Stimulated activated CD8-positive, alpha-beta memory T cell treated with anti-CD3 and anti-CD28 coated beads, Interleukin-7, amount 100 ng/mL, for 4 hours (primary cell): ENCODE results near the gene ZNF546.
"Not testable (repeated sequence)": the region's sequence is repeated elsewhere in the genome, so short reads cannot be mapped to it uniquely, and the experiment has no call there.

Experiments
- DNase-seq, 2 donors: peaks; one replicate each; pipeline ENCODE4 v3.0.0-alpha.2; 2020; ENCODE audit warnings: low read depth in 2 of 2

Gene ZNF546

GRCh38 chr19:39996811-39997637 is at the start of gene ZNF546:
TSS of gene ZNF546 (plus strand) at chr19:39997060. CDS start at chr19:39998327, 1,267 bp downstream.
- DNase-seq: peak; percentile 88 to 89

DNA sequence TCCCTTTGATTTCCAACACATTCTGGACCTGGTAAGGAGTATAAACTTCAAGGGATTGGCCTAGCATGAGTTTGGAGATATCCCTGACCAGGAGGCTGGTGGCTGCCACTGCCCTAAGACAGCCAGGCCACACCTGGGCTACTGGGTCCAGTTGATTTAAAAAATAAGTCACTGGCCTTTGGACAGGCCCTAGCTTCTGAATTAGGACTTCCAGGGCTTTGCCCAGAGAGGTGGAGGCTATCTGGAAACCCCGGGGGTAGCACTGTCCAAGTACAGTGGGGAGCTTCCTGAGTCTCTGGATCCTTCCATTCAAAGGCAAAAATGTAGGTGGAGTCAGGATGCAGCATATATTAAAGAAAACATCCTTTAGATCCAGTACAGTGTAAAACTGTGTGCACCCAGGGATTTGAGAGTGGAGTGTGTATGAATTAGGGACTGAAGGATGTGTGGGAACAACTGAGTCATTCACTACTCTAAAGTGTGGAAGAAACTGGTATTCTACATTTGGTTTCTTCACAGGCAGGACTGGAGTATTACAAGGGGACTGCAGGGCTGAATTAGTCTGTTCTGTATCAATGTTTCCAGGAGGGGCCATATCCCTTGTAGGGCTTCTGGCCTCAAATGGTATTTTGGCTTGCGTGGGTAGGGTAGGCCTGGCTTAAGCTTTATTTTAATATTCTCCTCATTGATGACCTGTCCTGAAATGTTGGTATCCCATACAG is 47.7 kb upstream of the ZNF546 start:
- no peak for DNase-seq

- no peak for DNase-seq
These were observed 45.7 kb upstream of the ZNF546 start for GRCh38 chr19:39951065-39951650.

GRCh38 chr19:39951686-39952085 is 45.2 kb upstream of the ZNF546 start:
- no peak for DNase-seq

- no peak for DNase-seq
These were observed 42.9 kb upstream of the ZNF546 start for GRCh38 chr19:39953915-39954314.

GRCh38 chr19:39957886-39958285 is 39.0 kb upstream of the ZNF546 start:
- DNase-seq: not testable (repeated sequence)

DNA sequence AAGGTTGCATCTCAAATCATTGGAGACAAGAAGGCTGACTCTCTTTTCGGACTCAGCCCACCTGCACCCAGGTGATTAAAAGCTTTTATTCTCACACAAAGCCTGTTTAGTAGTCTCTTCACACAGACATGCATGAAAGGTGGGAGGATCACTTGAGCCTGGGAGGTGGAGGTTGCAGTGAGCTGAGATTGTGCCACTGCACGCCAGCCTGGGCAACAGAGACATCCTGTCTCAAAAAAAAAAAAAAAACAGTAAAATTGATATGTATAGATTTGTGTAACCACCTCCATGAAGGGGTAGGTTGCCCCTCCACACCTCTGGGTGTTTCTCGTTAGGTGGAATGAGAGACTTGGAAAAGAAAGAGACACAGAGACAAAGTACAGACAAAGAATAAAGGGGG is 37.9 kb upstream of the ZNF546 start:
- not testable (repeated sequence) for DNase-seq

- DNase-seq: not testable (repeated sequence)
These were observed 37.5 kb upstream of the ZNF546 start for GRCh38 chr19:39959407-39959806.

DNA sequence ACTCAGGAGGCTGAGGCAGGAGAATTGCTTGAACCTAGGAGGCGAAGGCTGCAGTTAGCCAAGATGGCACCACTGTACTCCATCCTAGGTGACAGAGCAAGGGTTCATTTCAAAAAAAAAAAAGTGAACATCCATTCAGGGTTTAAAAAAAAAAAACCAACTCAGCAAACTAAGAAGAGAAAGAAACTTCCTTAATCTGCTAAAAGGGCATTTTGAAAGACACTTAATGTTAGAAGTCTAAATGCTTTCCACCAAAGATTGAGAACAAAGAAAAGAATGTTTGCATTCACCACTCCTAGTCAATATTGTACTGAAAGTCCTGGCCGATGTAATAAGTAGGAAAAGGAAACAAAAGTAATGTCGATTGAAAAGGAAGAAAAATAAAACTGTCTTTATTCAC is 33.0 kb upstream of the ZNF546 start:
- DNase-seq: no peak

DNA sequence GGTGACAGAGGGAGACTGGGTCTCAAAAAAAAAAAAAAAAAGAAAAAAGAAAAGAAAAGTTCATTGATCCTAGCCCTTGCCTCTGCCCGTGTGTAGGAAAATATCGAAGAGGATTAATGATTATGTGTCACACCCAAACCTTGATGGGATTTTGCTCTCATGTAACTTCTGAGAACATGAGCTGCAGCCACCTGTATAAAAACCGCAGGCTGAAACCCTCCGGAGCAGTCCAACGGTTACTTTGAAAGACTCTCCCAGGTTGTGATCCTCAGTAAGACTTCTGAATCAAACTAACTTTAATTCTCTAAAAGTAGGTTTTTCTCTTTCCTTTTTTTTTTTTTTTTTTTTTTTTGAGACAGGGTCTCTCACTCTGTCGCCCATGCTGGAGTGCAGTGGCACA is 30.2 kb upstream of the ZNF546 start:
- DNase-seq: no peak

DNA sequence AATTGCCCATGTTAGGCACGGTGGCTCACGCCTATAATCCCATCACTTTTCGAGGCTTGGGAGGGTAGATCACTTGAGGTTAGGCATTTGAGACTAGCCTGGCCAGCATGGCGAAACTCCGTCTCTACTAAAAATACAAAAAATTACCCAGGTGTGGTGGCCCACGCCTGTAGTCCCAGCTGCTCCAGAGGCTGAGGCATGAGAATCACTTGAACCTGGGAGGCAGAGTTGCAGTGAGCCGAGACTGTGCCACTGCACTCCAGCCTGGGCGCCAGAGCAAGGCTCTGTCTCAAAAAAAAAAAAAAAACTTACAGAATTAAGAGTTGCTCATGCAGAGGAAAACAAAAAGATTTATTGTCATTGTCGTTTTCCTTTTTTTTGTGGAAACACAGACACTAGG is 29.3 kb upstream of the ZNF546 start:
- DNase-seq: no peak

DNA sequence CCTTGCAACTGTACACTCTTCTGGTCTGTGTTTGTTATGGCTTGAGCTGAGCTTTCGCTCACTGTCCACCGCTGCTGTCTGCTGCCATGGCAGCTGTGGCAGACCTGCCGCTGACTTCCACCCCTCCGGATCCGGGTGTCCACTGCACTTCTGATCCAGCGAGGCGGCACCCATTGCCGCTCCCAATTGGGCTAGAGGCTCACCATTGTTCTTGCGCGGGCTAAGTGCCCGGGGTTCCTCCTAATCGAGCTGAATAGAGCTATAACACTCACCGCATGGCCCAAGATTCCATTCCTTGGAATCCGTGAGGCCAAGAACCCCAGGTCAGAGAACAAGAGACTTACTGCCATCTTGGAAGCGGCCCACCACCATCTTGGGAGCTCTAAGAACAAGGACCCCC is 28.1 kb upstream of the ZNF546 start:
- no peak for DNase-seq

- DNase-seq: no peak
These were observed 27.6 kb upstream of the ZNF546 start for GRCh38 chr19:39969266-39969665.

DNA sequence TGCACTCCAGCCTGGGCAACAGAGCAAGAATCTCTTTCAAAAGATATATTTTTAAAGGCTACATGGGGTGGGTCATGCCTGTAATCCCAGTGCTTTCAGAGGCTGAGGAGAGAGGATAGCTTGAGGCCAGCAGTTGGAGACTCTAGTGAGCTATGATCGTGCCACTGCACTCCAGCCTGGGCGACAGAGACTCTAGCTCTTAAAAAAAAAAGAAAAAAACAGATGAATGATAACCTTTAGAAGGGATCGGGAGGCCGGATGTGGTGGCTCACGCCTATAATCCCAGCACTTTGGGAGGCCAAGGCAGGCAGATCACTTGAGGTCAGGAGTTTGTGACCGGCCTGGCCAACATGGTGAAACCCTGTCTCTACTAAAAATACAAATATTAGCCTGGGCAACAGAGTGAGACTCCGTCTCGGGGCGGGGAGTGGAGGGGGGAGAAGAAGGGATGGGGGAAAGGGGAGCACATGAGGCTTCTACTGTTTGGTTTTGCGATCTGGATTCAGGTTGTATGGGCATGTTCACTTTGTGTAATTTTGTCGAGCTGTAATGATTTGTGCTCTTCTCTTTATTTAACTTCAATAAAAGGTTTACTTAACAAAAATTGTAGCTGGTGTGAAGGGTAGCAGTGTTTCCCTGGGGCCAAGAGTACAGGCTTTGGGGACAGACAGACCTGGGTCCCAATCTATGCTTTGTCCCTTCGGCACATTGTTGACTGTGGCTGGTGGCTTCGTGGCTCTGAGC is 27.0 kb upstream of the ZNF546 start:
- DNase-seq: no peak

- no peak for DNase-seq
These were observed 26.5 kb upstream of the ZNF546 start for GRCh38 chr19:39970425-39970674.

GRCh38 chr19:39970675-39971379 is 26.0 kb upstream of the ZNF546 start, which contains the start of gene PSMC4:
TSS of gene PSMC4 (plus strand) at chr19:39971165. CDS start at chr19:39971203, 38 bp downstream.
- peak; percentile 97 to 98 for DNase-seq

DNA sequence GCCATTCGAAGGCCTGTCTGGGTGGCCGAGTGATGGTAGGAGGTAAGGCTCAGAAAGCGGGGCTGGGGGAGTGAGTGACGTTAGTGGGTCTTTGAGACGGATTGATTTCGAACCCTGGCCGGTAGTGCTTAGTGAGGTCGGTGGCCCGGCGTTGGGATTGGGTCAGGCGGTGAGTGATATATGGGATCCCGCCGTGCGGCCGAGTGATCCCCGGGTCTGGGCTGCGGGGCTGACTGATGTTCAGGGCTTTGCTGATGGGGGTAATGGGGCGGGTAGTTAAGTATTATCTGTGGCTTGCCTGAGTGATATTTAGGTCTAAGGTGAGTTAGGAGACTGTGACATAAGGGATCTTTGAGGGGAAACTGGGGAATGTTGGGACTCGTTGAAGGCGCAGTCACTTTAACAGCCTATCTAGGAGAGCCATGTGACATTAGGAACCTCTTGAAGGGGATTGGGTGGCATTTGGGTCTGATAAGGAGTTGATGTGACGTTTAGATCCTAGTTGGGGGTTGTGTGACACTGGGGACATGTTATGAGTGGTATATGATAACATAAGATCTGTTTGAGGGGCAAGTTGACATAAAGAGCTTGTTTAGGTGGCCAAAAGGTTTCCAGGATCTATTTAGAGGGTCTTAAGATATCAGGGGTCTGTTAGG is 25.4 kb upstream of the ZNF546 start:
- DNase-seq: no peak

DNA sequence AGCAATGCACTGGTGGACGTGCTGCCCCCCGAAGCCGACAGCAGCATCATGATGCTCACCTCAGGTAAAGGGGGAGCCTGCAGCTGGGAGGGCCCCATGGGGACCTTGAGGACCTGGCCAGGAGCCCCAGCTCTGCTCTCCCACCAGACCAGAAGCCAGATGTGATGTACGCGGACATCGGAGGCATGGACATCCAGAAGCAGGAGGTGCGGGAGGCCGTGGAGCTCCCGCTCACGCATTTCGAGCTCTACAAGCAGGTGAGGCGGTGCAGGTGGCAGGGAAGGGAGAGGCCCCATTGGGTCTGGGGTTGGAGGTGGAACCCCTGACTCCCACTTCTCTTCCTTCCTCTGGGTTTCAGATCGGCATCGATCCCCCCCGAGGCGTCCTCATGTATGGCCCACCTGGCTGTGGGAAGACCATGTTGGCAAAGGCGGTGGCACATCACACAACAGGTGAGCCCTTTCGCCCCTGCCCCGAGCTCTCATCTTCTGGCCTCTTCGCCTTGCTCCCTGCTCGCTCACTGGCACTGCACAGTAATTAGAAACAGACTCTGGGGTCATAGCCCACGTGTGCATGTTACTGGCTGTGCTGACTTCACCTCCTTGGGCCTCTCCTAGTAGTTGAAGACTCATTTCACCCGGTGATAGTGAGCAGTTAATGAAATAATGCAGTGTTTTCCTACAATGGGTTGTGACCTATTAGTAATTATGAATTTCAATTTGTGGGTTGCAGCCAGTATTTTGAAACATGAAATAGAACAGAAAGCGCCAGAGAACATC is 22.3 kb upstream of the ZNF546 start:
- no peak for DNase-seq

DNA sequence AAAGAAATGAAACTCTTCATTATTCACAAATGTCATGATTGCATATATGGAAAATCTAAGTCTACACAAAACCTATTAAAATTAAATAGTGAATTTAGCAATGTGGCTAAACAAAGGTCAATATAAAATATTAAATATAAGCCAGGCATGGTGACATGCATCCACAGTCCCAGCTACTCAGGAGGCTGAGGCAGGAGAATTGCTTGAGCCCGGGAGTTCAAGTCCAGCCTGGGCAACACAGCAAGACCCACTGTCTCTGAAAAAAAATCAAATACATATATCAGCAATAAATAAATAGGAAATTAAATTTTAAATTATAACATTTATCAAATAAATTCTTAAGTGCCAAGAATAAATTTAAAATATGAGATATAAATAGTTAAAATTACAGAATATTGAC is 14.0 kb upstream of the ZNF546 start:
- no peak for DNase-seq

- DNase-seq: no peak
These were observed 13.1 kb upstream of the ZNF546 start for GRCh38 chr19:39983695-39984300.
